Erythroblast (primary cell): ENCODE data around the gene NTN5.
"Not testable (repeated sequence)": the region's sequence is repeated elsewhere in the genome, so short reads cannot be mapped to it uniquely, and the experiment has no call there.

Experiments used
- DNase-seq, 2 experiments: peaks; one replicate each; lab custom pipeline; 2025; lab: John Stamatoyannopoulos, UW
- GATA1 ChIP-seq: IDR thresholded peaks from 2 replicates; pipeline ENCODE4 v1.6.1; 2011; ENCODE audit warnings: low read depth, mild to moderate bottlenecking, control low read depth, low read length, moderate library complexity
- POLR2A ChIP-seq: IDR thresholded peaks from 2 replicates; pipeline ENCODE4 v1.6.1; 2011; ENCODE audit warnings: mild to moderate bottlenecking, low read length

The NTN5 gene

DNA sequence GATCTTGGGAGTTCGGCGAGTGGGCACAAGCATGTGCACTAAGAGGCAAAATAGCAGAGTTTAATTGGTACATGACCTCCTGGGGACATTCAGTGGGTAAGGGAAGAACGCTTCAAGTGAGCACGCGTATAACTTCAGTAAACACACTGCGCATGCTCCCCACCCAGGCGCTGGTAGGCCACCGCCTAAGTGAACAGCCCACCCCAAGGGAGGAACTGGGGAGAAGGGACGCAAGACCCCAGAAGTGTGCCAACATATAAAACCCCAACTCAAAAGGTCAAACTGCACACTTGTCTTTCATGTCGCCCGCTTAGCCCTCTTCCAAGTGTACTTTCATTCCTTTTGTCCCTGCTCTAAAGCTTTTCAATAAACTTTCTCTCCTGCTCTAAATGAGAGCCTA lies 10.5 kb upstream of the NTN5 start:
- TF ChIP-seq GATA1: no peak
- TF ChIP-seq POLR2A: no peak
- no peak for DNase-seq

DNA sequence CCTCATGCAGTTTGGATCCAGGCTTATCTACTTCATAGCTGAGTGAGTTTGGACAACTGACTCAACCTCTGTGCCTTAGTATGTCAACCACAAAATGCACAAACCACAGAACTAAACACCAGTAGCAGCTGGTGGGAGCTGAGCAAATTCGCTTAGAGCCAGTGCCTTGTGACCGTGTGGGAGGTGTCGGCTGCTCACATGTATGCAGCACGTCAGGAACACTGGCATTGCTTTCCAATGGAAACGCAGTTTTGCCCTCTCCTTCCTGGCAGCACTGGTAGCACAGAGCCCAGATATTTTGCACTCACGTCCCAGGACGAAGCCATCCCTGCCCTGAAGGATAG lies 8.3 kb upstream of the NTN5 start:
- DNase-seq: no peak
- no peak for TF ChIP-seq GATA1
- TF ChIP-seq POLR2A: no peak

DNA sequence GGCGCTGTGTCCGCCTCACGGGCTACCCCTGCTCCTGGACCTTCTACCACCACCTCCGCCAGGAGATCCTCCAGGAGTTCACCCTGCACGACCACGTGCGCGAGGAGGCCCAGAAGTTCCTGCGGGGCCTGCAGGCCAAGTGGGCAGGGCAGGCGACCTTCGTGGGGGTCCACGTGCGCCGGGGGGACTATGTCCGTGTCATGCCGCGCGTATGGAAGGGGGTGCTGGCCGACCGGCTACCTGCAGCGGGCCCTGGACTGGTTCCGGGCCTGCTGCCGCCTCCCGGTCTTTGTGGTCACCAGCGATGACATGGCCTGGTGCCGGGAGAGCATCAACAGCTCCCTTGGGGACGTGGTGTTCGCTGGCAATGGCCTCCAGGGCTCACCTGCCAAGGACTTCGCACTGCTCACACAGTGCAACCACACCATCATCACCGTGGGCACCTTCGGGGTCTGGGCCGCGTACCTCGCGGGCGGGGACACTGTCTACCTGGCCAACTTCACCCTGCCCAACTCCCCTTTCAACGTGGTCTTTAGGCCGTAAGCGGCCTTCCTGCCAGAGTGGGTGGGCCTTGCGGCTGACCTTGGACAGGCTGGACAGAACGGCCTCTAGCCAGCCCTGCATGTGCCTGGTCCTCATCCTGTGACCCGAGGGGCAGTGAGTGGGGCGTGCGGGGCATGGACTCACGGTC lies 7.8 kb upstream of the NTN5 start:
- no peak for DNase-seq
- TF ChIP-seq POLR2A: no peak
- TF ChIP-seq GATA1: no peak

DNA sequence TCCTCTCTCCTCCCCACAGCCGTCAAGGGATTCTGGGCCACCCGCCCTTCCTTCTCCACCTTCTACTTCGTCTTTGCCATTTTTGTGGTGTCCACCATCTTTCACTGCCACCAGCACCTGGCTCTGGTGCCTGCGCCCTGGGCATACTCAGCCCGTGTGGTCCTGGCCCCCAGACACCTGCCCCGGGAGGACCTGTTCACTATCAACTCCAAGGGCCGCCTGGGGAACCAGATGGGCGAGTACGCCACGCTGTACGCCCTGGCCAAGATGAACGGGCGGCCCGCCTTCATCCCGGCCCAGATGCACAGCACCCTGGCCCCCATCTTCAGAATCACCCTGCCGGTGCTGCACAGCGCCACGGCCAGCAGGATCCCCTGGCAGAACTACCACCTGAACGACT lies 7.2 kb upstream of the NTN5 start:
- DNase-seq: not testable (repeated sequence)

DNA sequence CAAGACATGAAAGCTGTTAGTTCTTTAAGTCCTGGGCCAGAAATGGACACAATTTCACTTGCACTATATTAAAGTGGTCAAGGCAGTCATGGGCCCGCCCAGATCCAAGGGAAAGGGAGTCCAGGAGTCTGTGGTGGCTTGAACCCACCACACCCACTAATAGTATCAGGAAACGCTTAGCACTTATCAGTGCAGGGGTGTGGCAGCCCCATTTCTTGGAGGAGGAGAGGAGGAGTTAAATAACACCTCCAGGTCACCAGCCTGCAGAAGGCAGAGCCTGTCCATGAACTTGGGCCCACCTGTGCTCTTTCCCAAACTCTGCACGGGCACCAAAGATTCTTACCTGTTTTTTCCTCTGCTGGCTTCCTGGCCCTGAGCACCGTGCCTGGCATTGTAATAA lies 5.4 kb upstream of the NTN5 start:
- peak in 1 of 2 experiments; percentile 62 for DNase-seq
- TF ChIP-seq GATA1 (no peak), POLR2A (no peak)

DNA sequence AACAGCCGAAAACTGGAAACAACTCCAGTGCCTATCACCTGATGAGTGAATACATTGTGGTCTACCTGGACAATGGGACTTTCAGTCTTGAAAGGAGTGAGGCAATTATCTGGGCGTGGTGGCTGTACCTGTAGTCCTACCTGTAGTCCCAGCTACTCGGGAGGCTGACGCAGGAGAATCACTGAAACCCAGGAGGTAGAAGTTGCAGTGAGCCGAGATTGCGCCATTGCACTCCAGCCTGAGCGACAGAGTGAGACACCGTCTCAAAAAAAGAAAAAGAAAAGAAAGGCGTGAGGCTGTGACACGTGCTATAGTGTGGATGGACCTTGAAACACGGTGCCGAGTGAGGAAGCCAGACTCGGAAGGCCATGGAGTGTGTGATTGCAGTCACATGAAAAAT lies 4.1 kb upstream of the NTN5 start:
- TF ChIP-seq GATA1: no peak
- TF ChIP-seq POLR2A: no peak
- no peak for DNase-seq

DNA sequence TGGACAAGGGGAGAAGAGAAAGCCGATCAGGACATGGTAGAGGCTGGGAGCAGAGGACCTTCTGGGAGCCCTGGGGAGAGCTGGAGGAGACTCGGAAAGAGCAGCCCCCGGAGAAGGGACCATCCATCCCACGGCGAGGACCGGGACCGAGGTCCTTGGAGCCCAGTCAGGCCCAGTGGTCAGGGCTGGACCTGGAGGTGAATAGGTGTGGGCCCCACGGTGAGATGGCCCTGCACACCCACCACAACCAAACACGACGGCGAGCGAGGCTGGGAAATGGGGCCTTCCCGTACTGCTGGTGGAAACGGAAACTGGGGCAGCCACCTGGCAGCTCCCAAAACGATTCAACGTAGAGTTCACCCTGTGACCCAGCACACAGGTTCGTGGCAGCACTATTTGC lies 3.7 kb upstream of the NTN5 start:
- TF ChIP-seq POLR2A (no peak), GATA1 (no peak)
- DNase-seq: no peak

DNA sequence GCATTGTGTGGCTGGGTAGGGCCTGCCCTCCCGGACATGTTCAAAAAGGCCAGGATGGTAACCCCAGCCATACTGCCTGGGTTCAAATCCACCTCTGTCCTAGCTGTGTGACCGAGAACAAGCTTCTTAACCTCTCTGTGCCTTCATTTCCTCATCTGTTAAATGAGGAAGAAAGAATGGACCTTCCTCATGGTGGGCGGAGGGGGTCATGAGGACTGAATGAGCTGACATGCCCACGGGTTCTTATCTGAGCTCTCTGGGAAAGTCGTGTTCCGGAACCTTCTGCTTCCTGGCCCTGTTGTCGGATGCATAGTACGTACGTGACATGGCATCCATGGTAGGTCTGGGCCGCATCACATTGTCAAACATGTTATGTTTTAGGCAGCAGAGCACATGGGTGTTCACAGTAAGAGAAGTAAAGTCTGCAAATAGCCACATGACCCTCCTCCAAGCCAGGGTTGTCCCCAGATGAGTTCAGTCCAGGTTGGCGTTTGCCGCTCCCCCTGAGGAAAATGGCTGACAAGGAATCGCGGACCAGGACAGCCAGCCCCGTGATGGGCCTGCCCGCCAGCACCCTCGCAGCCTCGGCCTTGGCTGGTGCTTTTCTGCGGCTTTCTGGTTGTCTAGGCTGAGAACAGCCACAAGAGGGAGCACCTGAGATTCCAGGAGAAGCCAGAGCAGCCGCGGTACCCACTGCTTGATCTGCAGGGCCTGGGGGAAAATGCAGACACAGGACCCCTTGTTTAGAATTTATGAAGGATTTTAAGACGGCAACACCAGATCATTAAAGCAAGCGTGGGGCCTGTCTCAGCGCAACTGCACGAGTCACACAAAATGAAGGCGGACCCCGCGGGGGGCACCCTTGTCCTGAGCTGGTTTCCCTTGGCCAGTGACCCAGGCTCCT lies 2.4 kb upstream of the NTN5 start:
- TF ChIP-seq GATA1: no peak
- no peak for TF ChIP-seq POLR2A
- DNase-seq: peak; percentile 82 to 90

DNA sequence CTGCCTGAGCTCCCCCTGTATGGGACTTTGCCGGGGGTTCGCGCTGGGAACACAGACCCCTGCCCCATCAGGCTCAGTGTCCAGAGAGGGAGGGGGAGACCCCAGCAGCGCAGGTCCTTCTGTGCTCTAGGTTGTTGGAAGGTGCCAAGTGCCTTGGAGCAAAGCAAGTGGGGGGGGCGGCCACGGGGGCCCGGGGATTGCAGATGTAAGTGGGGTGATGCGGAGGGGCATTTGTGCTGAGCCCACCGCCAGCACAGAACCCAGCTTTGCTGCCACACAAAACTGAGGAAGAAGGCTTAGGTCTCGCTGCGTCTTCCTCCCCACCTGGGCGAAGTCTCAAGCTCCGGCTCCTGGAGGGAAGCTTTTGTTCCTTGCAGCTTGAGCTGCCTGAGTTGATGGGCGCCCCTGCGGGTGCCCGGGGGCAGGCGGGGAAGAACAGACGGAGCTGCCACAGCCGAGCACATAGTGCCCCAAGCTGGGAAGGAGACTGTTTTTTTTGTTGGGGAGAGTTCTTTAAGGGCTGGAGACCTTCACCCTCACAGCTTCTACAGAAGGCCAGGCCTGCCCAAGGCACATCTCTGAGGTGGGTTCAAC lies 1.5 kb upstream of the NTN5 start:
- no peak for DNase-seq

DNA sequence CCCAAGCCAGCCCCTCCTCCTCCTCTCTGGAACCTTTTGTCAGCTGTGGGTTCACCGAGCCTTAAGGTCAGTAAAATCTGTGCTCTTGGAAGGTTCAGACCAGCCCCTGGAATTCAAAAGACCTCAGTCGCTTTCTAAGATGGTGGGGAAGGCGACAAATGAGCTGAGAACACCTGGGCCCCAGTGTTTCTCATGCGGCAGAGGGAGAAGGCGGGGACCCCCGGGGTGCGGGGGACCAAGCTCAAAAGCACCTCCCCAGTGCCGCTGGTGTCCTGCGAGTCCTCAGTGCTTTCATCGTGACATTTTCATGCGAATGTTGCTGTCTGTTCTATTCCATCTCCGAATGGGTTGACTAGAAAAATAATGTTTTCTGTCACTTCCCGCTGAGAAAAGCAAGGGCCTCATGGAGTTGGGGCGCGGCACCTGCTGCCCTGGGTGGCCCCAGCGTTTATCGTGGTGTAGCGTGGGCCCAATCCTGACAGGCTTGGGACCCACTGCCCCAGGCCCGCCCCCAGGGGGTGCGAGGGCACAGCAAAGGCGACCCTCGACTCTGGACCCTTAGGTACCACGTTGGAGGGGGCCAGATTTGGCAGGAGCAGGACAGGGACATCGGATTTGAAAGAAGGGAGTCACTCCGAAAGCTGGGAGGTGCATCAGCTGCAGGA lies 751 bp upstream of the NTN5 start:
- no peak for TF ChIP-seq GATA1
- no peak for TF ChIP-seq POLR2A
- DNase-seq: no peak

More for the DNA sequence above, 1.5 kb upstream of the NTN5 start:
- TF ChIP-seq POLR2A (no peak), GATA1 (no peak)

DNA sequence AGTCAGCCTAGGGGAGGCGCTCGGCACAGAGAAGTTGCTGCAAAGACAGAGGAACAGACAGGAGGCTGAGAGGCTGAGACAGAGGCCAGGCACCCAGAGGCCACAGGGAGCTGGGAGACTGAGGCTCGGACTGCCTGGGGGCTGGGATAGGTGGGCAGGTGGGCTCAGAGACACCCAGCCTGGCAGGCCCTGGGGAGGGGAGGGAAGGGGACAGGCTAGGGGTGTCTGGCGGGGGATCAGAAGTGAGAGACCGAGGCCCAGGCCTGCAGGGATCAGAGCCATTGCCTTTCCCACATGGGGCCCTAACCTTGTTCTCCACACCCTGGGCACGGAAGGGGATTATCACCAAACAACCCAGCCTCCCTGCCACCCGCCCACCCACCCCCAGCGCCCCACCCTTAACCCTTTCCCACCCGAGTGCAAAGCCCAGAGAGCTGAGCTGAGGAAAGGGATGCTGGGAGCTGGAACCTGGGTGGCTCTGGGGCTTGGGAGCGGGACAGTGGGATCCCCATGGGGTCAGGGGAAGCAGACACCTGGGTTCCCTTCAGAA lies 1.3 kb downstream of the NTN5 start:
- DNase-seq: no peak
- TF ChIP-seq GATA1 (no peak), POLR2A (no peak)

DNA sequence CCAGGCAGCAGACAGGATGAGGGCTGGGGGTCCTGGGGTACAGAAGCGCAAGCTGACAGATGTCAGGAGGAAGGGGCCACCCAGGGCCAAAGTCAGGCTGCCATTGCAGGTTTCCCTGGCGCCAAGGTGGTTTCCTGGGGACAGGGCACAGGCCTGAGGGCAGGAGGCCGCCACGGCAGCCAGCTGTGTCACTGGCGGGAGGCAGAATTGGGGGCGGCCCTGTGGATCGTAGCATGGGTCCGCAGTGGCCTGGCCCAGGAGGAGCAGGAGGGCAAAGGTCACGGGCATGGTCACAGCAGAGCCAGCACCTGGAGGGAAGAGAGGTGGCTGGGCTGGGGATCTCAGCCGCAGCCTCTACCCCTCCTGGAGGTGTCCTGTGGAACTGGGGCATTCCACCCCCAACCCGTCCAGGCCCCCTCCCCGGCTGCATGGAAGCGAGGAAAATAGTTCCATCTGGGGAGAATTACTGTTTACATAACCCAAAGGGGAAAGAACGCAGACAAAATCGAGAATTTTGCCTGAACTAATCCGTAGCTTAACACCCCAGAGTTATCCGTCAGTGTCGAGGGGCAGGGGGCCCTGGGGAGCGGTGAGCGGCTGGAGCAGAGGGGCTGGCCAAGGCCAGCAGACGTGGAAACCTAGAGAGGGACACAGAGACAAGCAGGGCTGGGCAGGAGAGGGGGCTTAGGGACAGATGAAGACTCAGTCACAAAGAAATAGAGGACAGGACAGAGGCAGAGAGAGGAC lies 1.9 kb downstream of the NTN5 start:
- DNase-seq: no peak
- TF ChIP-seq GATA1 (no peak), POLR2A (no peak)
